Fibroblast of villous mesenchyme (primary cell): ENCODE measurements around the gene CDC14A. TPM values are rescaled to one million over a fixed set of nuclear protein-coding genes. Genes with fewer than 3 reads are reported as not detected.

ENCODE experiments used
- DNase-seq: peaks from one replicate; pipeline ENCODE4 v3.0.0-alpha.2; 2010; ENCODE audit warnings: low read depth
- H3K4me3 ChIP-seq: 2 replicates; pipeline ENCODE4 v1.5.1; 2011; ENCODE audit warnings: low read depth, mild to moderate bottlenecking, low read length
- CTCF ChIP-seq: IDR thresholded peaks from 2 replicates; pipeline ENCODE4 v1.5.1; 2012; ENCODE audit warnings: low read depth, mild to moderate bottlenecking, low read length; ENCODE audit not compliant: insufficient read depth
- total RNA-seq: library from RNA; depleted of rRNA; stranded (reverse); fragments of >200 nt; gene quantifications from 2 replicates; pipeline ENCODE4 v1.2.3, GENCODE V29; 2012

CDC14A gene
- total RNA-seq = 4.2 and 5.2 TPM in 2 replicates

- DNase-seq = peak; percentile 98
- TF ChIP-seq CTCF = no peak
- H3K4me3 ChIP-seq = peak within 1 kb of the TSS; percentile 95
Observed at GRCh38 chr1:100352267-100353070, at the start of gene CDC14A. Gene CDC14A (plus strand): TSS chr1:100352506. CDS start chr1:100352955, 449 bp downstream.

GRCh38 chr1:100302739-100303138, 49.6 kb upstream of the CDC14A start:
- DNase-seq = no peak
- TF ChIP-seq CTCF = no peak
- H3K4me3 ChIP-seq = no peak overlapping the region

- TF ChIP-seq CTCF = no peak
- DNase-seq = no peak
- H3K4me3 ChIP-seq = no peak overlapping the region
Observed at GRCh38 chr1:100304227-100304626, 48.1 kb upstream of the CDC14A start.

GRCh38 chr1:100304921-100305320, 47.4 kb upstream of the CDC14A start:
- TF ChIP-seq CTCF = no peak
- H3K4me3 ChIP-seq = no peak overlapping the region
- no peak for DNase-seq

GRCh38 chr1:100305954-100306353, 46.4 kb upstream of the CDC14A start:
- TF ChIP-seq CTCF = no peak
- H3K4me3 ChIP-seq = no peak overlapping the region

GRCh38 chr1:100306735-100307313, 45.5 kb upstream of the CDC14A start:
- TF ChIP-seq CTCF = no peak
- no peak overlapping the region for H3K4me3 ChIP-seq
- DNase-seq = no peak

More at GRCh38 chr1:100305954-100306353, 46.4 kb upstream of the CDC14A start:
- no peak for DNase-seq
